Activated CD4-positive, alpha-beta T cell treated with anti-CD3 and anti-CD28 coated beads, Interleukin-2, amount 10 ng/mL, durations not matched to agents 24 days and 14 days (primary cell): ENCODE measurements around the gene FRZB. TPM values are rescaled to one million over a fixed set of nuclear protein-coding genes. Genes with fewer than 3 reads are reported as not detected.

ENCODE experiments used
- DNase-seq: peaks from one replicate; pipeline ENCODE4 v3.0.0; 2022
- H3K27ac Mint-ChIP-seq: one replicate; pipeline ENCODE4 v1.8.0; 2022; ENCODE audit warnings: mild to moderate bottlenecking, mixed read lengths
- H3K27me3 Mint-ChIP-seq: one replicate; pipeline ENCODE4 v1.8.0; 2022; ENCODE audit warnings: mixed read lengths
- H3K36me3 Mint-ChIP-seq: one replicate; pipeline ENCODE4 v1.8.0; 2022; ENCODE audit warnings: low read depth, mild to moderate bottlenecking, mixed read lengths
- H3K4me1 Mint-ChIP-seq: one replicate; pipeline ENCODE4 v1.8.0; 2021; ENCODE audit warnings: mixed read lengths
- H3K4me3 Mint-ChIP-seq: one replicate; pipeline ENCODE4 v1.8.0; 2022; ENCODE audit warnings: mild to moderate bottlenecking, moderate library complexity, mixed read lengths
- H3K9me3 Mint-ChIP-seq: one replicate; pipeline ENCODE4 v1.8.0; 2021; ENCODE audit warnings: mixed read lengths
- intact Hi-C: fragments of 100-400 bp; cut with micrococcal nuclease; formaldehyde crosslinking; loops from one replicate; pipeline ENCODE4 v1.15.1; 2023
- total RNA-seq: library from RNA; stranded (reverse); gene quantifications from 2 replicates; pipeline ENCODE4 v1.2.3, GENCODE V29; 2022

The FRZB gene
- total RNA-seq, 1 donor from 2014 or later, result not detected

DNA sequence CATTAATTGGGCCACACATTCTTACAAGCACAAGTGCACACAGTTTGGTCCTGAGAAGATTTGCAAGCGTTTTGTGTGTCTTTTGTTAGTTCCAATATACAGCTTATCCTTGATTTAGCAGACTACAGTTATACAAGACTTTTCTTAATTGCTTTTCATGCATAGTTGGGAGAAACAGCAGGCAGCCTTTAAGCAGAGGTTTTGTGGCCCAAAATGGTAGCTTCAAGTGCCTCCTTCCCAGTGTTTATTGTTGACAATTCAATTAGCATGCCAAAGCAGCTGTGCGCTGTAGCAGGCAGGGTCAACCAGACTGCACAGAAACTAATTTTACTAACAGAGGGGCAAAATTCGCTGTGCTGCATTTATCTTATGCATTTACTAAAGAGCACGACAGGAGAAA, 47.5 kb downstream of the FRZB start:
- Mint-ChIP-seq H3K36me3 (no peaks in the 10 kb centered on the region), H3K4me3 (no peak overlapping the region), H3K27ac (no peak overlapping the region), H3K27me3 (peaks cover 18% of the 10 kb centered on the region), H3K9me3 (no peaks in the 10 kb centered on the region), H3K4me1 (no peaks in the 10 kb centered on the region)
- DNase-seq, result no peak
- intact Hi-C loops, result no loop called here

DNA sequence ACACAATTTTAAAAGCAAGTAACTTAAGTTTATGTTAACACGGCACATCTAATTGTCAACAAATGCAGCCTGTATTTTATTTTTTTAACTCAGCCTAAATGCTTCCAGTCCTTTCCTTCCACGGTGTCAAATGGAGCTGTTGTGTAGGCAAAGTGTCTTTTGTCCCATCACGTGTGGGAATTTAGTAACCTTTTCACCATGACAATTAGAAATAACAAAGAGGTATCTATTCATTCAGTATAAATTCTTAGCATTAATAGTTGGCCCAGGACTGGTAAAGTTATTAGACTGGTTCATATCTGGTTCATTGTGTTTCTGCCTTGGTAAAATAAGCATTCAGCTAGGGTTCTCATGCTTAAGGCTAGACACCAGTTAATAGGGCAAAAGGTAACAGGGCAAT, 47.9 kb downstream of the FRZB start:
- H3K27me3 Mint-ChIP-seq, result peaks cover 16% of the 10 kb centered on the region
- no peaks in the 10 kb centered on the region for H3K9me3 Mint-ChIP-seq
- intact Hi-C loops, result no loop called here
- no peaks in the 10 kb centered on the region for H3K36me3 Mint-ChIP-seq
- H3K4me1 Mint-ChIP-seq, result no peaks in the 10 kb centered on the region
- DNase-seq, result no peak
- no peak overlapping the region for H3K27ac Mint-ChIP-seq
- H3K4me3 Mint-ChIP-seq, result no peak overlapping the region

DNA sequence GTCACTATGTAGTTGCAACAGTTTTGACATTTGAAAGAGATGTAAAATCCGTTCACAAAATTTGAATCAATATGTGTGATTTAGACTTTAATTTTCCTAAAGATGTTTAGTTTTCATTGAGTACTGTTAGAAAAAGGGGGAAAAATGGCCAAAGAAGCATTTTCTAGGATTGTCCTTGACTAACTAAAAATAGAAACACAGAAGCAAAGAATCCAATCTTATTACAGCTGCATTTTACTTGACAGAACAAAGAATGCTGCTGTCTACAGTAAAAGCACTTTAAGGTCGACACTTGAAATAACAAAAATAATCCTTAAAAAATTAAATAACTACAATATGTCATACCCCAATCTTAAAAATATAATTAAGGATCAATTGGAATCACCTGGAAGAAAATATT, 48.9 kb downstream of the FRZB start:
- Mint-ChIP-seq H3K4me1 (no peaks in the 10 kb centered on the region), H3K36me3 (no peaks in the 10 kb centered on the region), H3K9me3 (no peaks in the 10 kb centered on the region), H3K27ac (no peak overlapping the region), H3K27me3 (peaks cover 13% of the 10 kb centered on the region), H3K4me3 (no peak overlapping the region)
- intact Hi-C loops, result no loop called here
- DNase-seq, result no peak

DNA sequence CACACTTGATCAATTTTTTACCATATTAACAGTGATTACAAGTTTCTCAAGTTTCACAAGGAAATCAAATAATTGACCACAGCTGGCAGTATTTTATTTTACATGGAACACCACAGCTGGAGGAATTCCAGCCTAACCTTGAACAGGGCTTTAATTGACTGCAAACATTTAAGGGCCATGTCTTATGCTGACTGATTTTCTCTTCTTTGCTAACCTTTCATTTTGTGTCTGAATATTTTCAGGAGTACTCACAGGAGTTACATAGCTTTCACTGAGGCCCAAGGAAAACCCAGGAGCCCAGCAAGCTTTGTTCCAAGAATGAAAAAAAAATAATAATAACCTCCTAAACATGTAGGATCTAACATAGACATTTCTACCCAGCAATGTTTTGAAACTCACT, 49.6 kb downstream of the FRZB start:
- H3K27ac Mint-ChIP-seq, result no peak overlapping the region
- no peak for DNase-seq
- no peaks in the 10 kb centered on the region for H3K4me1 Mint-ChIP-seq
- H3K4me3 Mint-ChIP-seq, result no peak overlapping the region
- peaks cover 13% of the 10 kb centered on the region for H3K27me3 Mint-ChIP-seq
- no peaks in the 10 kb centered on the region for H3K36me3 Mint-ChIP-seq
- intact Hi-C loops, result no loop called here
- no peaks in the 10 kb centered on the region for H3K9me3 Mint-ChIP-seq

DNA sequence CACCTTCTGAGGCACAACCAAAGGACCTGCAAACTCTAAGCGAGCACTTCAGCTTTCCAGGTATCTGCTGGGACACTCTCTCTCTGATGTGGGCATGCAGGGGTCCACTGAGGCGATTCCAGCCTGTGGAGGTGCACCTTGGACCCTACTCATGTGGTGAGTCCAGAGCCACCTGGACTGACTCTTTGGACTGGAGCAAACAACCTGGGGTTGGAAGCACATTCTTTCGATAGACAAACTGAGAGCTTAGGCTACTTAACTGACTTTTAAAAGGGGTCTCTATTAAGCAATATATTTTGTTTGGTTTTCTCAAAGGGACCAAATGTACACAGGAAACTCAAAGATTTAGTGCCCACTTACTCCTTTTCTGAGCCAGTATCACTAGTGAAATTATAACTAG, 51.6 kb downstream of the FRZB start:
- DNase-seq, result no peak
- Mint-ChIP-seq H3K4me1 (no peaks in the 10 kb centered on the region), H3K4me3 (no peak overlapping the region), H3K36me3 (no peaks in the 10 kb centered on the region), H3K9me3 (no peaks in the 10 kb centered on the region), H3K27me3 (peaks cover 18% of the 10 kb centered on the region), H3K27ac (no peak overlapping the region)
- intact Hi-C loops, result no loop called here

DNA sequence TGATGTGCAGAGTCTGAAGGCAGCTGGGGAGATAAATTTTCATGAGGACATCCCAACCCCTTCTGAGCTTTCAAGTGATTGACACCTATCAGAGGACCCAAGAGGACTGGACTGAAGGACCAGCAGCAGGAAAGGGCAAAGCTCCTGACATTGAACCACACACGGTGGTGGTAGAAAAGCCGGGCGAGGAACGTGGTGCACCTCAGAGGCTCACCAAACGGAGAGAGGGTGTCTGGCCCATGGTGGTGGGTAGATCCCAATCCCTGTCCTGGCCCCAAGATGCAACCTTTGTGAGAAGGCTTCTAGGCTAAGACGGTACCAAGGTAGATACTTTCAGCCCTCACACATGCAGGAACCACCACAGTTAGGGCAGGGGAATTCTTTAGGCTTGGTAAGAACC, 52.1 kb downstream of the FRZB start:
- no peaks in the 10 kb centered on the region for H3K9me3 Mint-ChIP-seq
- H3K27ac Mint-ChIP-seq, result no peak overlapping the region
- intact Hi-C loops, result no loop called here
- H3K36me3 Mint-ChIP-seq, result no peaks in the 10 kb centered on the region
- no peak overlapping the region for H3K4me3 Mint-ChIP-seq
- no peaks in the 10 kb centered on the region for H3K4me1 Mint-ChIP-seq
- DNase-seq, result no peak
- peaks cover 17% of the 10 kb centered on the region for H3K27me3 Mint-ChIP-seq

DNA sequence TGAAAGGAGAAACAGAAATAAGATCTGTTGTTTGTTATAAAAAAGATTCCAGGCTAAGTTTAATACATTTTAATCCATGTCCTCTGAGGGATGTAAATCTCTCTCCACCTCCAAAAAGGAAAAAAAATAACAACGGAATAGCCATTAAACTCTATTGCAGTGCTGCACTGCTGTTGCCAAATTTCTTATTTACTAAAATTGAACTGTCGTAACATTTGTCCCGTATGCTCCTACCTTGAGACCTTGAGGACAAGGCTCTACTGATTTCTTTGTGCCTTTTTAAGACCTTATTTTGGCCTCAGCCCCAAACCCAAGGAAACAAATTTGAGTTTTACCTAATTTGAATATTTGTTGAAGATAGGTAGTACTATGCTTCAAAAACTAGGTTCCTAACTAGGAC, 56.4 kb downstream of the FRZB start:
- DNase-seq, result no peak
- Mint-ChIP-seq H3K27ac (no peak overlapping the region), H3K27me3 (peaks cover 14% of the 10 kb centered on the region), H3K9me3 (no peaks in the 10 kb centered on the region), H3K4me3 (no peak overlapping the region), H3K4me1 (no peaks in the 10 kb centered on the region), H3K36me3 (no peaks in the 10 kb centered on the region)
- intact Hi-C loops, result no loop called here

DNA sequence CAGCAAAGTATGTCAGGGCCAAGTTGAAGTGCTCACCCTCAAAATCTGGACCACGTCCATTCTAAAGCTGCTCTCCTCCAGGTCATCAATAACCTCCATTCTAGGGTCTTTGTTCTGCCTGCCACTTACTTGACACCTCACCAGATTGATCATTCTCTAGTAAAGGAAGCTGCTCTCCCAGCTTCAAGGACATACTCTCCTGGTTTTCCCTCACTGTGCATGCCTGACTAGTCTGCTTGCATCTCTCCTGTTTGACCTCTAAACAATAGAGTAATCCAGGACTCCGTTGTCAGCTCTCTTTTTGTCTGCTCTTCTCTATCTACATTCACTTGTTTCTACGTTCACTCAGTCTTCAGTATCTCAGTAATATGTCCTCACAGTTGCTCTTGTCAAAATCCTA, 59.1 kb downstream of the FRZB start:
- DNase-seq, result no peak
- Mint-ChIP-seq H3K4me1 (no peaks in the 10 kb centered on the region), H3K27me3 (peaks cover 15% of the 10 kb centered on the region), H3K9me3 (no peaks in the 10 kb centered on the region), H3K4me3 (no peak overlapping the region), H3K27ac (no peak overlapping the region), H3K36me3 (no peaks in the 10 kb centered on the region)
- intact Hi-C loops, result no loop called here

DNA sequence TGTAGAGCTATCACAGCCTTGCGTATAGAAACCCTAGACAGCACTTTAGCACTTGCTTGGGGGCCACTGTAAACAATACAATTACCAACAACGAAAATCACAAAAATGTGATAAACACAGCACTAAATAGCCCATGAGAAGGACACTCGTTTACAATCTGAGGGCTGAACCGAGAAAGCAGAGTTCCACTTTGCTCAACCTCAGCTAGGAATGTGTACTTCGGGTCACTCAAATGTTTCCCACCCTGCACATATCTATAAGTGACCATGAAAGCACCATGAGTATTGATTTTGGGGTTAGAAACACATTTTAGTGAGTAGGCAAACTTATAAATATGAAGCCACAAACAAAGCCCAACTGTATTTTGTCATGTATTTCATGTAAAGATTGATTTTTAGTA, 62.3 kb downstream of the FRZB start:
- no peaks in the 10 kb centered on the region for H3K4me1 Mint-ChIP-seq
- no peaks in the 10 kb centered on the region for H3K36me3 Mint-ChIP-seq
- intact Hi-C loops, result no loop called here
- H3K9me3 Mint-ChIP-seq, result no peaks in the 10 kb centered on the region
- no peak for DNase-seq
- H3K4me3 Mint-ChIP-seq, result no peak overlapping the region
- peaks cover 14% of the 10 kb centered on the region for H3K27me3 Mint-ChIP-seq
- no peak overlapping the region for H3K27ac Mint-ChIP-seq

DNA sequence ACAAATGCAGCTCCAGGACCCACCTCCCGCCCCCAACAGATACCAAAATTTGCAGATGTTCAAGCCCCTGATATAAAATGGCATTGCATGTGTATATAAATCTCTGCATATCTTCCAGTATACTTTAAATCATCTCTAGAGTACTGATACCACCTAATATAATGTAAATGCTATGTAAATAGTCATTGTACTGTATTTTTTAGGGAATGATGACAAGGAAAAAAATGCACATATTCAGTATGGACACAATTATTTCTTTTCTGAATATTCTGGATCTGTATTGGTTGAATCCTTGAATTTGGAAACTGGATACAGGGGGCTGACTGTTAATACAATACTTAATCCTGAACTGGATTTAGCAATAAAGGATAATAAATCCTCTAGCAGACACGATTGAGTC, 67.7 kb downstream of the FRZB start:
- H3K4me1 Mint-ChIP-seq, result no peaks in the 10 kb centered on the region
- DNase-seq, result no peak
- H3K36me3 Mint-ChIP-seq, result no peaks in the 10 kb centered on the region
- no peak overlapping the region for H3K27ac Mint-ChIP-seq
- intact Hi-C loops, result no loop called here
- no peaks in the 10 kb centered on the region for H3K9me3 Mint-ChIP-seq
- no peak overlapping the region for H3K4me3 Mint-ChIP-seq
- peaks cover 20% of the 10 kb centered on the region for H3K27me3 Mint-ChIP-seq

DNA sequence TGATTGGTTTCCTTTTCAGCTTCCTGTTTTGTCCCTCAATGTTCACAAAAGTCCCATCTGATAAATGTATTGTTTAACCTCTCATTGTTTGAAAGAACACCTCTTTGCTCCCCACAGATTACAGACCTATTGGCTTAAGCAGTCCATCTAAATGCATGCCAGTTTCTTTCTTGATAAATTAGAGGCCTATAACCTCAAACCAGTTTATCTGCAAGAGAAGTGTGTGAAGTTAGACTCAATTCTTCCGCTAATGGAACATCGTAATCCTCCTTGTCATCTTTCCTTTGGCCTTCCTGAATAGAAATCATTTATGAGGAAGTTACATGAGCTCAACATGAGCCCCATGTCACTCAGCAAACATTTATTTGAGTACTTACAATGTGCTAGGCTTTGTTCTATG, 74.0 kb downstream of the FRZB start:
- Mint-ChIP-seq H3K27me3 (peaks cover 11% of the 10 kb centered on the region), H3K4me1 (no peaks in the 10 kb centered on the region), H3K9me3 (no peaks in the 10 kb centered on the region), H3K36me3 (no peaks in the 10 kb centered on the region), H3K27ac (no peak overlapping the region), H3K4me3 (no peak overlapping the region)
- intact Hi-C loops, result no loop called here
- DNase-seq, result no peak

DNA sequence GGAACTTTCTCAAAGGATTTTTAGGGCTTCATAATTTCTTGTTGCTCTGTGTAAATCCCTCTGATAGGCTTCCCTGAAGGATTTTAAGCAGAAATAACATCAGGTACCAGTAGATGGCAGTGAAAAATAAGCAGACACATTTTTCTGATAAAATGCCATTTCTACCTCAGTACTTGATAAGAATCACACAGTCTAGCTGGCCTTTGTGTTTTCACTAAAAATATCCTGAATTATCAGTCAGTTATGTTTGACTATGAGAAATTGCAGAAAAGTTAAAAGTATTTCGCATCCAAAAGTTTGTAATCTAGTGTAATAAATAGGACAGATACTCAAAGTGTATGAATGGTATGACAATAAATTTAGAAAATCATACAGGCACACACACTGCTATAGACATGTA, 81.7 kb downstream of the FRZB start:
- peaks cover 3% of the 10 kb centered on the region for H3K9me3 Mint-ChIP-seq
- no peaks in the 10 kb centered on the region for H3K27me3 Mint-ChIP-seq
- H3K4me3 Mint-ChIP-seq, result no peak overlapping the region
- no peaks in the 10 kb centered on the region for H3K4me1 Mint-ChIP-seq
- H3K36me3 Mint-ChIP-seq, result peaks cover 14% of the 10 kb centered on the region
- DNase-seq, result no peak
- no peak overlapping the region for H3K27ac Mint-ChIP-seq
- intact Hi-C loops, result loop anchor here (5.0 kb wide), 1 partner anchor 198 kb away; no protein-coding TSS in a partner anchor

DNA sequence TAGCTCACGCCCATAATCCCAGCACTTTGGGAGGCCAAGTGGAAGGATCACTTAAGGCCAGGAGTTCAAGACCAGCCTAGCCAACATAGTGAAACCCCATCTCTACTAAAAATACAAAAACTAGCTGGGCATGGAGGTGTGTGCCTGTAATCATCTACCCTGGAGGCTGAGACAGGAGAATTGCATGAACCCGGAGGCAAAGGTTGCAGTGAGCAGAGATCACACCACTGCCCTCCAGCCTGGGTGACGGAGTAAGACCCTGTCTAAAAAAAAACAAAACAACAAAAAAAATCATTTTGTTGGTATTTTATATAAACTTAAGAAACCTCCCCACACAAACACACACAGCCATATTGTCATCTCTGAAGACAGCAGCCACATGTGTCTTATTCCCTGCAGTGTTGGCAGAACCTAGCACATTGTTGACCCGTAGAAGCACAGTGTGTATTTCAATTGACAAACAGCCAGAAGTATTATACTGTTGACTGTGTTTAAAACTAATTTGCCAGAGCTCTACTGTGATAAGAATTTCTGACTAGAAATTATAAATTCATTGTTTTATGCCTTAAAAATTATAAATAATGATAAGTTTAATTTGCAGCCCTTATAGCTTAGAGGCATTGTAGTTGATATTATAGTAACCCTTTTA, 82.3 kb downstream of the FRZB start:
- Mint-ChIP-seq H3K27ac (no peak overlapping the region), H3K27me3 (no peaks in the 10 kb centered on the region), H3K4me3 (no peak overlapping the region), H3K9me3 (peaks cover 3% of the 10 kb centered on the region), H3K4me1 (no peaks in the 10 kb centered on the region), H3K36me3 (peaks cover 14% of the 10 kb centered on the region)
- intact Hi-C loops, result loop anchor here (5.0 kb wide), 1 partner anchor 198 kb away; no protein-coding TSS in a partner anchor
- DNase-seq, result no peak
